ENCODE measurements around the gene TMEM205.
"Not testable (repeated sequence)": the region's sequence is repeated elsewhere in the genome, so short reads cannot be mapped to it uniquely, and the experiment has no call there.

The TMEM205 gene

DNA sequence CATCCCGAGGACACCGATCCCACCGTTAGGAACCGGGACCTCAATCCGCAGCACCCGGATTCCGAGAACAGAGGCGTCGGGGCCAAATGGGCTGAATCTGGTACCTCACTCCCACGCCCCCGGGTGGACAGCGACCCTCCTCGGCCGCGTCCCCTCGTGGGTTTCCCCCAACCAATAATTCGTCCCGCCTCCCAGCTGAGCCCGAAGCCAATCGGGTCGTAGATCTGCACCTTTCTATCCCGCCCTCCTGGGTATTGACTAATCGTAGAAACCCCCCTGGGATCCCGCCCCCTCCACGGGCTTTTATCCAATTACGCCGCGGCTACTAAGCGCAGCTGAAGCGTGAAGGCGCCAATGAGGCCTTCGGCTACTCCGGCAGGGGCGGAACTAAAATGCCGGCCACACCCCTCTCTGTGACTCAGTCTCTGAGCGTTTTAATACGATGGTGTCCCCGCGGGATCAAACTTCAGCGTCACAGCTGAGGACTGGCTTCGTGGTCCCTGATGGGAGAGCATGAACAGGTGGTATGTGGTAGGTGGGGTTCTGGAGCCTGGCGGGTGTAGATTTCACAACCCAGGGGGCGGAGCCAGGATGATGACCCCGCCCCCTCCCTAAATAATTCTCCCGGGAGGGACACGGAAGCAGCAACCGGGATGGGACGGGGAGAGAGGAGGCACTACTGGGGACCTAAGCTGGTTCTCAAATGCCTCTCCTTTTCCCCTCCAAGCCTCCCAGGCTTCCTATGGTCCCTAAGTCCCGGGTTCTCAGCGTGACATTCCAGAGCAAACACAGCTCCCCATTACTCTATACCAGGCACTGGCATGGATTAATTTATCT, at the start of gene TMEM205, which contains the start of gene CCDC159:
TMEM205 (minus strand) TSS at position 165 of the 837 bp plus-strand sequence. CDS start 649 bp downstream, outside the sequence.
CCDC159 (plus strand) TSS at position 416 of the 837 bp plus-strand sequence; CDS start at position 504, 88 bp downstream.
- DNase-seq (ENCODE audit: low read depth) = peak; percentile 100

DNA sequence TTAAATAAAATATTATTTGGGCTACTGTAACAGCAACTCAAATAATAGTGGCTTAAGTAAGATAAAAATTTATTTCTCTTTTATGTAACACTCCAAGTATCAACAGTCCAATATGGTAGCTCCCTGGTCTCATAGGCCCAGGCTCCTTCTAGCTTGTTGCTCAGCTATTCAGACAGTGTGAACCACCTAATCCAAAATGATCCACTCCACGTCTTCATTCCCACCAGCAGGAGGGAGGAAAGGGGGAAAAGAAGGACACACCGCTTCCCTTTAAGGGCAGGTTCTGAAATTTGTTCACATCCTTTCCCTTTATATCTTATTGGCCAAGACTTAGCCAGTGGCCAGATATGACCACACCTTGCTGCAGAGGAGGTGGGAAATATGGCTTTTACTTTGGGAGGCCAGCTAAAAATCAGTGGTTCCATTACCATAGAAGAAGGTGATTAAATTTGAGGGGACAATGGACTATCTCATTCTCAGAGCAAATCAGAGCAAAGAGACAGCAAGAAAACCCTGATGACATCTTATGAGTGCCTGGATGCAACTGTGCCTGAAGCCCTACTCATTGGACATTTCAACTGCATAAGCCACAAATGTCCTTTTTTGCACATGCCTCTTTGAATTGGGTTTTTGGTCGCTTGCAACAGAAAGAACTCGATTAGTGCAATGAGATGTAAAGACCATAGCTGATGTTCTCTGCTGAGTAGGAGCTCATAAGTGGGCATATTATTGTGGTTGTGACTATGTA, 45.0 kb upstream of the TMEM205 start:
- peak; percentile 32 for DNase-seq (ENCODE audit: low read depth)

DNA sequence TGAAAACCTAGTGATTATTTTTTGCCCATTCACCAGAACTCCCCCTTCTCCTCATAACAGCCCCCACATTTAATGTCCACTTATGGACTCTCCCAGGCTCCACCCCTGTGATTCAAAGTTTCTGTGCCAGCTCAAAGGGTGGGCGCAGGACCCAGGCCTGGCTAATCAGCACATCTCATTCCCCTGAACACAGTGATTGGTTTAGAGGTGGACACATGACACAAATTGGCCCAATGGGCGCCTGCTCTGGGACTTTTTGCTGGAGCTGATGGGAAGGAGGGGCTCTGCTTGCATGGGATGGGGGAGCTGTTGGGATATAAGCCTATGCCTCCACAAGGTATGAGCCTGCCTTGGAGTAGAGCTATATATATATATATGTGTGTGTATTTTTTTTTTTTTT, 44.3 kb upstream of the TMEM205 start:
- DNase-seq (ENCODE audit: low read depth) = no peak

DNA sequence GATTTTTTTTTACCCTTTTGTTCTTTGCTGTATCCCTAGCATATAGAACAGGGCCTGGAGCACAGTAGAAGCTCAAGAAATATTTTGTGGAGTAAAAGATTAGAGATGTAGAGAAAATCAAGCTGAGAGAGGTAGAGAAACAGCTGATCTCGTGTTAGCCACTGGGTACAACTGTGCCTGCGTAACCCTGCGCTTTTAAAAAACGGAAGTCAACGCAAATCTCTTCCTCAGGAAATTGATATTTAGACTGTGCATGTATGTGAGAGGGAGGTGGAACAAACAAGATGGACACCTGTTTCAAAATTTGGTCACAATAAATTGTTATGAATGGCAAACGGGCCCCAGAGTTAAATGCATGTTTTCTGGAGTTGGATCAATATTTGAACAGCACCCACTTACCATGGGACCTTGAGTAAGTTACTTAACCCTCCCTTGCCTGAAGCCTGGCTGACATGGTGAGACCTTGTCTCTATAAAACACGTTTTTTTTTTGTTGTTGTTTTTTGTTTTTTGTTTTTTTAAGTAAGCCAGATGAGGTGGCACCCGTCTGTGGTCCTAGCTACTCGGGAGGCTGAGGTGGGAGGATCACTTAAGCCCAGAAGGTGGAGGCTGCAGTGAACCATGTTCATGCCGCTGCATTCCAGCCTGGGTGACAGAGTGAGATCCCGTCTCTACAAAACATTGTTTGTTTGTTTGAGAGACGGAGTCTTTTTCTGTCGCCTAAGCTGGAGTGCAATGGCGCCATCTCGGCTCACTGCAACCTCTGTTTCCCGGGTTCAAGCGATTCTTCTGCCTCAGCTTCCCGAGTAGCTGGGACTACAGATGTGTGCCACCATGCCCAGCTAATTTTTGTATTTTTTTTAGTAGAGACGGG, 41.3 kb upstream of the TMEM205 start:
- DNase-seq (ENCODE audit: low read depth) = no peak

DNA sequence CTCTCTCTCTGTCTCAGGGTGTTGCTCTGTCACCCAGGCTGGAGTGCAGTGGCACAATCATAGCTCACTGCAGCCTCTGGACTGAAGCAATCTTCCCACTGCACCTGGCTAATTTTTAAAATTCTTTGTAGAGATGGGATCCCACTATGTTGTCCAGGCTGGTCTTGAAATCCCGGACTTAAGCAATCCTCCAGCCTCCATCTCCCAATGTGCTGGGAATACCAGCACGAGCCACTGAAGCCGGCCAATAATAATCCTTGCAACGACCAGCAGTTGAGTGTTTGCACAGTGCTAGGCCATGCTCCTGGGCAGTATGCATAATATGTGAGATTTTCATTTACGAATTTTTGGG, 38.7 kb upstream of the TMEM205 start:
- no peak for DNase-seq (ENCODE audit: low read depth)

DNA sequence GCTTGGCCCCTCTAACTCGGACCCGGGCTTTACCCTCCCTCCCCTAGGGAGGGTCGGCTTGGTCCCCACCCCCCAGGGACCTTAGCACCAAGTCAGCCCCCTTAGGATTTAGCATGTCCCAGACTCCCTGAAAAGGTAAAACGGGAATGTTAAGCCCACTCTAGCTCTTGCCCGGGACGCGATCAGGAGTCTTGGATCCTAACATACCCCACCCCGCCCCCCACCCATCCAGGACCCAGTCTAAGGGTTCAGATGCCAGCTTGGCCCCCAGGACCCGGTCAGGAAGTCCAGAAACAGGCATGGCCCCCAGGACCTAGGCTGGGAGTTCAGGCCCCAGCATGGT, 37.6 kb upstream of the TMEM205 start:
- DNase-seq (ENCODE audit: low read depth) = no peak

DNA sequence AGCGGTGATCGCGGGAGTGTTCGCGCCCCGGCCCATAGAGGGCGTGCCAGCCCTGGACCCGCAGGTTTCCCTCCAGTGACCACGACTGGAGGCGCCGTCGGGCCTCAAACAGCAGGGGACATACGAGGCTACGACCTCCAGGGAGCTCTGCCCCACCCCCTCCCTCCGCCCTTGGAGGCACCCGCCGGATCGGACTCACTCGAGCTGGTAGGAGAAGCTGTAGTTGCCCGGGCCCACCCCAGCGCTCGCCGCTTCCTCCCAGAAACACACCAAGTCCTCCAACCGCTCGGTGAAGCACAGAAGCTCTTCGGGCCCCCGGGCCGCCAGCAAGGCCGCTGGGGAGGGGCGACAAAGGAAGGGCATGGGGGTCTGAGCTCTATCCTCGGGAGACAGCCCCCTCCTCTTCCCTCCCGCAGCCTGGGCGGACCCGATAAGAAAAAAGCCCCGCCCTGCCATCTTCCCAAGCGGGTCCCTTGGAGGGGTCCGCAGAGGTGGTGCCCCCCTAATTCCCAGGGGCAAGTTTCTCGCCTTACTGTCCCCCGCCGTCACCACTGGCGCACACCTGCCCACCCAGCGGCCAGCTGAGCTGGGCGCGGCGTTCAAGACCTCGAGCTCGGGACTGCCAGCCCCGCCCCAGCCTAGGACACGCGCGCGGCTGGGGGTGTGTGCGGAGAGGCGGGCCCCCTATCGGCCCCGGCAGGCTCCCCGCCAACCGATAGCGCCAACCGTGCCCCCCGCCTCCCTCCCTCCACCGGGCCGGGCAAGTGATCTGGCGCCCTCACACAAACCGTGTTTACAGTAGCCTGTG, 37.0 kb upstream of the TMEM205 start:
- peak; percentile 45 for DNase-seq (ENCODE audit: low read depth)

DNA sequence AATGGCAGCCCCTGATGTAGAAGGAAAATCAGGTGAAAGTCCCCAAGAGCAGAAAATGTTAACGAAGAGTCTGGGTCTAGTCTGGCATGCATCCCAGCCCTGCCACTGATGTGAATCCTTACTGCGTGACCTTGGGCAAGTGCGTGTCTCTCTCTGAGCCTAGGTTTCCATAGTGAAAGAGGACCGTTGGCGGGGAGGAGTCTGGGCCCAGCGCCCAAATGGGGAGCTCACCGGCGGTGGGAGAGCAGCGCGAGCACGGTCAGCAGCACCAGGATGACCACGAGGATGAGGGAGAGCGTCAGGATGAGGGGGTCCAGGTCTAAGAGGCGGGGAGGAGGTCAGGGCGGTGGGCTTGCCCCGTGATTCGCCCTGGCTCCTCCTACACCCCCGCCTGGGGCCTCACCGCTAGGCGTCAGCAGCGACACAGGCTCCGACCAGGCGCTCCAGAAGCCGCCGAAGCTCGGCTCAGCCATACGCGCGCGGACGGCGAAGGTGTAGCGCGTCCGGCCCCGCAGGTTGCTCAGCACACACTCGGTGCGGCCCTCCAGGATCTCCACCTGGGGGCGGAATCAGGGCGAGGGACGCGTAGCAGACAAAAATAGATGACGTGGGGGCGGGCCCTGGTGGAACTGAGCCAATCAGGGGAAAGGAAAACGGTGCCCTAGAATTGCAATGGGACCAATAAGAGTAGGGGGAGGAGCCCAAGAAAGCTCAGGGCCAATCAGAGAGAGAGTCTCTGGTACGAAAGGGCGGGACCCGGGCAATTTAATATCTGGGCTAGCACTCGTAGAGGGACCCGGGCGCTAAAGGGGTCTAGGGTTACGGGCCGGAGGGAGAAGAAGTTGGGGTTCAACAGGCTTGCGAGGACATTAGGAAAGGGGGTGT, 34.8 kb upstream of the TMEM205 start:
- DNase-seq (ENCODE audit: low read depth) = peak; percentile 99

DNA sequence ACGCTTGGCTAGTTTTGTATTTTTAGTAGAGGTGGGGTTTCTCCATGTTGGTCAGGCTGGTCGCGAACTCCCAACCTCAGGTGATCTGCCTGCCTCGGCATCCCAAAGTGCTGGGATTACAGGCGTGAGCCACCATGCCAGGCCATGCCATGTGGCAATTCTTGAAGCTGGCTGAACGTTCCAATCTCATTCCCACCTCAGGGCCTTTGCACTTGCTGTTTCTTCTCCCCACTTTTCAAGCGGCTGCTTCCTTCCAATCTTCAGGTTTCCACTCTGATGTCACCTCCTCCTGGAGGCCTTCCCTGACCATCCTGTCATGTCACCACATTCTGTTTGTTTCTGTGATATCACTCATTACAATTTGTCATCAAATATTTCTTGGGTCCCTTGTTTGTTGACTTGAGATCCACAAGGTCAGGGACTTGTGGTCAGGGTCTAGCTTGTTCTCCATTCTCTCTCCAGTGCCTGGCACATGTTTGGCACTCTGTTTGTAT, 33.8 kb upstream of the TMEM205 start:
- no peak for DNase-seq (ENCODE audit: low read depth)

DNA sequence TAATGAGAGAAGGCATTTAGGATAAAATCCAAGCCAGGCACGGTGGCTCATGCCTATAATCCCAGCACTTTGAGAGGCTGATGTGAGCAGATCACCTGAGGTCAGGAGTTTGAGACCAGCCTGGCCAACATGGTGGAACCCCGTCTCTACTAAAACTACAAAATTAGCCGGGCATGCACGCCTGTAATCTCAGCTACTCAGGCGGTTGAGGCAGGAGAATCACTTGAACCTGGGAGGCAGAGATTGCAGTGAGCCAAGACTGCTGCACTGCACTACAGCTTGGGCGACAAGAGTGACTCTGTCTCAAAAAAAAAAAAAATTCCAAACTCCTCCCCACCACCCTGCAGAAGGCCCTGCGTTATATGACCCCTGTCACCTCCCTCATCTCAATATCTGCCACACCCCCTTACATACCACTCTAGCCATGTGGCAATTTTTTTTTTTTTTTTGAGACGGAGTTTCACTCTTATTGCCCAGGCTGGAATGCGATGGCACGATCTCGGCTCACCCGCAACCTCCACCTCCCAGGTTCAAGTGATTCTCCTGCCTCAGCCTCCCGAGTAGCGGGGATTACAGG, 33.3 kb upstream of the TMEM205 start:
- not testable (repeated sequence) for DNase-seq (ENCODE audit: low read depth)

DNA sequence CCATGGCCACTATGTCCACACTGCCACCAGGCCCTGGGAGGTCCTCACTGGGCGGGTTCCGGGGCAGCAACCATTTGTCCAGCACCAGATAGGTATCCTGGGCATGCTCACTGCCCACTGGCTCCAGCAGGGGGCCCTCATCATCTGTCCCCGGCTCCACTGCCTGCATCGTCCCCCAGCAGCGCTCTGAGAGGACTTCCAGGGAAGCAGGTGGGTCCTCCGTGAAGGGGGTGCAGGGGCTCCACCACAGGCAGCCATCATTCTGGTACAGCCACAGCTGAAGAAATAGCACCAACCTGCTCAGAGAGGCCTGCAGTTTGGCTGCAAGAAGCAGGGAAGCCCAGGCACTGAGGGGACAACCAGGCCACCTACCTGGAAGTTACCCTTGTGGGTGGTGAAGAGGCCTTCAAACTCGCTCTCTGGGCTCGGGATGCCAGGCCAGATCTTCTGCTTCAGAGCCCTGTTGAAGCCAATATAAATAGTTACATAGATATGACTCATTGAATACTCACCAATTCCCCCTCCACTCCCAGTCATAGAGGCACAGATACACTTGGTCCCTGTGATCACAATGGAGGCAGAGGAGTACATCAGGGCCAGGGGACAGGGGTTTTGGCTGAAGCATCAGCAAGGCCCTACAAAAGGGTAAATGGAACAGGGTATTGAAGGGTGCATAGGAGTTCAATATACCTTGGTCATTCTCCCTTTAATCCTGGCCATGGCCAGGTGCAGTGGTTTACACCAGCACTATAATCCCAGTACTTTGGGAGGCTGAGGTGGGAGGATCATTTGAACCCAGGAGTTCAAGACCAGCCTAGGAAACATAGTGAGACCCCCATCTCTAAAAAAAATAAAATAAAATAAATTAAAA, 32.5 kb upstream of the TMEM205 start:
- peak; percentile 91 for DNase-seq (ENCODE audit: low read depth)

DNA sequence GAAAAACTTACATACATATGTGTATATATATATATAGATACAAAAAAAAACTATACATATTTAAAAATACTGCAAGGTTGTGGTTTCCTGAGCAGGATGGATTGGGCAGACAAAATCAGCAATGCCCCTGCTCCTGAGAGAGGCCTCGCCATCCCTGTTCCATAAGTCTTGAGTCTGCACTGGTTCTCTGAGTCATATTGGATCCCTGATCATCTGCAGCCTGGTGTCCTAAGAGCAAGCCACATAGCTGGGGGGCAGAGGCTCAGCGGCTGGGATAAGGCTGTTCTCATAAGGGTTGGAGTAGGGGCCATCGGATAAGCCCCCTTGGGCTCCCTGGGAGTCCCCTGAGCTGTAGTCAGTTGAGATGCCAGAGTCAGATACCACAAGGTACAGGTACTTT, 31.7 kb upstream of the TMEM205 start:
- DNase-seq (ENCODE audit: low read depth) = peak; percentile 75

DNA sequence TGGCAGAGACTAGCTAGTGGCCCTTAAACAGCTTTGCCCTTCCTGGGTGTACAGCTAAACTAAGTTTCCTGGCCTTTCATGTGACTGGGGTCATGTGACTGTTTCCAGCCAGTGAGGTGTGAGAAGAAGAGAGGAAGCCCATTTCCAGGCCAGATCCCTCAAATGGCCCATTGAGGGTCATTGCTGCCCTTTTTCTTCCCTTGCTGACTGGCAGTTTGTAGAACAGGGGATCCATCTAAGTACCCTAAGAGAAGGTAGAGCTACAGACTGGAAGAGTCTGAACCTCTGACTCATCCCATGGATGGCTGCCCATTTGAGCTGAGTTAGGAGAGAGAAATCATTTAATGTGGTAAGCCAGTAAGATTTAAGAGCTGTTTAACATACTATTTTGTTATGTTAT, 31.2 kb upstream of the TMEM205 start:
- peak; percentile 88 for DNase-seq (ENCODE audit: low read depth)

DNA sequence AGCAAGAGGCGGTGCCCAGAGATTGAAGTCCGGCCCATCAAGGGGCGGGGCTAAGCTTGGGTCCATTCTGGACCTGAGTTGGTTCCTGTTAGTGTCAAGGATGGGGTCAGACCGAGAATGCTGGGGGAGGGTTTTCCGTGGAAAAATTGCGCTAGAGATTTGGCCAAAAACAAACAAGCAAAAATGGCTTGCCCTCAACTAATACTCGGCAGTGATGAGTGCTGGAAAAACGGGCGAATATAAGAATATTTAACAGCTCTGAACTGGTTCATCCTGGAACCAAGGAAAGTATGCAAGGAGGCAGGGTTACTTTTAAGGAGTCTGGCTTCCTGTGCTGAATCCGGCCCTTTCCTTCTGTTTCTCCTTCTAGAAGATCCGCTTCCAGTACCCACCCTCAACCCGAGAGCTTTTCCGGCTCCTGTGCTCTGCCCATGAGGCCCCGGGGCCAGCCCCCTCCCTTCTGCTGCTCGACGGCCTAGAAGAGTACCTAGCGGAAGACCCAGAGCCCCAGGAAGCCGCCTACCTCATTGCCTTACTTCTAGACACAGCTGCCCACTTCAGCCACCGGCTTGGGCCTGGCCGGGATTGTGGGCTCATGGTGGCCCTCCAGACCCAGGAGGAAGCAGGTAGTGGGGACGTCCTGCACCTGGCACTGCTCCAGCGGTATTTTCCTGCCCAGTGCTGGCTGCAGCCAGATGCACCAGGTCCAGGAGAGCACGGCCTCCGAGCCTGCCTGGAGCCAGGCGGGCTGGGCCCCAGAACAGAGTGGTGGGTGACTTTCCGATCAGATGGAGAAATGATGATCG, 29.3 kb upstream of the TMEM205 start:
- DNase-seq (ENCODE audit: low read depth) = no peak

DNA sequence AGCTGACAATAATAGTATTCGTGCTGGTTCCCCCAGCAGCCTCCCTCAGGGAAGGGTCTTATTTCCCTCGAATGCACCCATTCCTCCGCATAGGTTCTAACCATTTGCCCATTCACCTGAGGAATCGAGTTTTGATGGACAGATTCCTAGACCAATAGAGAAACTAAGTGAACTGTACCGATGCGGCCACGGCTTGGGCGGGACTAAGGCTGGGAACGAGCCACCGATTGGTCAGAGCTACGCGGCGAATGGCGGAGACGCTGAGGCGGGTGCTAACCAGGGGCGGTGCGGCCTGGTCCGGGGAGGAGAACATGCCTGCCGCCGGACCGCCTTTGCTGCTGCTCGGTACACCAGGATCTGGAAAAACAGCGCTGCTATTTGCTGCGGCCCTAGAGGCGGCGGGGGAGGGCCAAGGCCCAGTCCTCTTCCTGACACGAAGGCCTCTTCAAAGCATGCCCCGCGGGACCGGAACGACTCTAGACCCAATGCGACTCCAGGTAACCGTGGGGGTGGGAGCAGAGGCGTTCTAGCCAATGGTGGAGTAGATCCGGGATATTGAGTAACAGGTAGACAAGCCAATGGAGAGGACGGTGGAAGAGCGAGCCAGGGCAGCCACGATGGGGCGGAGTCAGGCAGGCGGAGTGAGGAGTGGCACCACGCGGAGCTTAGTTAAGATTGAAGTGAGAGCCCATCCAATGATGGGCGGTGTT, 28.5 kb upstream of the TMEM205 start, which contains the start of gene SWSAP1:
SWSAP1 (plus strand) TSS at position 234 of the 710 bp plus-strand sequence; CDS start at position 249, 15 bp downstream.
- DNase-seq (ENCODE audit: low read depth) = peak; percentile 100

DNA sequence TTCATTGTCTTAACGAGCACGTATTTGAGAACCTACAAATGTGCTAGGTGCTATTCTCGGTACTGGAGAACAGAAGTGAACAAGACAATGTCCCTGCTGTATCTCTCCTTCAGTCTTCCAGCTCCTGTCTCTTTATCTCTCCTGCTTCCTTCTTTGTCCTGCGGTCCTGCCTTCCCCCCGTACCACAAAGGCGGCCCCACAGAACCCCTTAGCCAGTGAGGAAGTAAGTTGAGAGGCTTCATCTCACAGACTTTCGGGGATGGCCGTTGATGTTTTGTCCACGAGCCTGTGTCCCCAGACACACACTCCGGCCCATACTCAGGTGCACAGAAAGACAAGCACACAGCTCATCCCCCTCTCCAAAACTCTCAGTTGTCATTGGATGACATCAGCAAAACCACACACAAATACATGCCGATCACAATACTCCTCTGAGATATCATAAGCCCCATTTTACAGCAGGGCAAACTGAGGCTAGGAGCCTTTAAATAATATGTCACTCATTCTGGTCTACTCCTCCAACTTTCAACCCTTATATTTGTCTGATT, 27.9 kb upstream of the TMEM205 start:
- no peak for DNase-seq (ENCODE audit: low read depth)
